ENCODE data around the gene FDCSP. TPM values are rescaled to one million over a fixed set of nuclear protein-coding genes. Genes with fewer than 3 reads are reported as not detected.
"Not testable (repeated sequence)": the region's sequence is repeated elsewhere in the genome, so short reads cannot be mapped to it uniquely, and the experiment has no call there.

Gene FDCSP
- total RNA-seq, 1 donor = not detected

GRCh38 chr4:70239131-70239883 lies 13.4 kb downstream of the FDCSP start:
- no peak for DNase-seq (ENCODE audit: low read depth in 2 of 3, low spot score in 2 of 3)

DNA sequence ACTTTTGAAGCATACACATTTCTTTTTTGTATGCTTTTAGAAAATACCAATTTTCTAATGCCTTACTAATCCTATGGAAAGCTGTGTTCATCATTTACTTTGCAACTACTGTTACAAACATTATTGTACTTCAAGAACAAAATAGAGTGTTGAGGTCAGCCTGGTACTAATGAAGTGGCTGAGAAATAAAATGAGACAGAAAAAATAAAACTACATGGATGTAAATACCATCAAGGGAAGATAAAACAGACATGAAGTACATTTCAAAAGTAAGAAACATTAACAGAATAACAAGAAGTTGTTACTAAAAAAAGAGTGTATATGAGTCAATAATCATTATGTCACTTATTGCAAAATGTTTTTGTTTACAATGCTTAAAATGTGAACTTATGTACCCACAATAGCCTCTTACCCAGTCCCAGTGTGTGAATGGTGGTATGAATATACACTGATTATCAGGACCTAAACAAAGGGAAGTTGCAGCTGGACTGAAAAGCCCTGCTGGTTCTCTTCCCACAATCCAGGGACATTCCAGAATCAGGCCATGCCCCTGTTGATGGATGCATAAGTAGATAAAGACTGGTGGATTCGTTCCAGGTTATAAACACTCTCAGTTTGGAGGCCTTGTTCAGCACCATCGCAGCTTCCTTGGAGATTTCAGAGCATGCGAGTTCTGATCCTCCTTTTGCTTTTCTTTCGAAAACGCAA lies 14.1 kb downstream of the FDCSP start:
- no peak for DNase-seq (ENCODE audit: low read depth in 2 of 3, low spot score in 2 of 3)

- not testable (repeated sequence) for DNase-seq (ENCODE audit: low read depth in 2 of 3, low spot score in 2 of 3)
These were observed 16.4 kb downstream of the FDCSP start, which contains the start of gene CSN3 for GRCh38 chr4:70242297-70242696. Gene CSN3 (plus strand): TSS chr4:70242597. CDS start chr4:70244820, 2,223 bp downstream.

DNA sequence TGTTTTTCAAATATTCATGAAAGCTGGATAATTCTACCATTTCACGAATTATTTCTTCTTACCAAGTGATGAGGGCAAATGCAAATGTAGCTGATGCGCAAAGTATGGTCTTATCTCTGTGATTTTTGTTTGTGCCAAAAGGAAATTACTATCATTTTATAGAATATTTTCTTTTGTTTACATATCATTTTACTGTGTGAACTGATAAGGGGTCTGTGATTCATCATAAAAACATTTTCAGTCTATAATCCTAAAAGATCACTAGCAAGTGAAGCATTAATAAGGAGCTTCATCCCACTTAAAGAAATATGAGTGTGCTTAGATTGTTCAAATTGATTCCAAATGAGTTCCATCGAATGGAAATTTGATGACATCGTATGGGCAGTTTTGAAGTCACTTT lies 17.2 kb downstream of the FDCSP start:
- no peak for DNase-seq (ENCODE audit: low read depth in 2 of 3, low spot score in 2 of 3)

GRCh38 chr4:70251250-70251944 lies 25.5 kb downstream of the FDCSP start:
- no peak for DNase-seq (ENCODE audit: low read depth in 2 of 3, low spot score in 2 of 3)

DNA sequence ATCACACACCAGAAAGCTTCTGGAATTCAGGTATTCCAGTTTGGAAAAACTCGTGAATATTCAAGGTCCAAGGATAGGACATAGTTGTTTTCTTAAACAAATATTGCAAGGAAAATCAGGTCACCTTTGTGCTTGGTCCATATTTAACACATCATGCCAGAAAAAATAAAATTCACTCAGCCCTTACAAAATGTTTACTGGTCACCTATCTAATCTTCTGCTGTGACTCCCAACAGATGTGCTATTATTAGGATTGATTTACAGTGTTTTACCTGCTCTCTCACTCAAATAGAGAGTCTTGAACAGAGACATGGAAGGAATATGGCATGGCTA lies 26.0 kb downstream of the FDCSP start:
- no peak for DNase-seq (ENCODE audit: low read depth in 2 of 3, low spot score in 2 of 3)

DNA sequence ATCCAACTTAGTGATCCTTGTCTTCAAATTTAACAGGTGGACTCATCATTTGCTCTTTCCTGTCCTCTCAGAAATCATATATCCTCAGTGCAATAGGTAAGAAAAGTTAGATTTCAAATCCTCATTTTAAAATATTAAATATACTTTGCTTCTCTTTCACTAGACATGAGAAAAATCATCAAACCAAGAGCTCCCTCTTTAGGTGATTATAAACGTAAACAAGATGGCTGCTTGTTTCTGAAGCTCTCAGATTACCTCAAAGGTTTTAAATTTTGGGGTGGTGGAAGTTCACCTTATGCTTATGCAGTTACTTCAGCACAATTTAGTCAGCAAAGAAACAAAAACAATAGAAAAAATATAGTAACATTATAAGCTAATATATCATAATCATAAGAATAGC lies 43.8 kb downstream of the FDCSP start:
- no peak for DNase-seq (ENCODE audit: low read depth in 2 of 3, low spot score in 2 of 3)

DNA sequence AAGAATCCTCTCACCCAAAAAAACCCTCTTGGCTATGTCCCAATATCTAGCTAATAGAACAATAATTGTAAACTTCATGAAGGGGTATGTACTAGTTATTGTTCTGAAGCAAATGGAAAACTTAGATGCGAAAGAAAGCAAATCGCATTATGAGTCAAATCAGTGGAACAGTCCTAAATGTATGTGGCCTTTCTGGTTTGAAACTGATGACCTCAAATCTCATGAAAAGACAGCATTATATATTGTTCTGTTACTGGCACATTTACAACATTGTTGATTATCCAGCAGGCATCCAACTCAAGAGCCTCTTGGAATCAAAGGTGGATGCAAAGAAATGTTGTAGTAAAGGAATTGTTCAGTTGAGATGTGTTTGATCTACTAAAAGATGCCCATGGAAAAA lies 51.2 kb downstream of the FDCSP start:
- no peak for DNase-seq (ENCODE audit: low read depth in 2 of 3, low spot score in 2 of 3)

GRCh38 chr4:70280567-70280966 lies 54.6 kb downstream of the FDCSP start:
- DNase-seq (ENCODE audit: low read depth in 2 of 3, low spot score in 2 of 3) = no peak

Other genes starting within 250 kb of the FDCSP start
- not detected for gene STATH, start 230.2 kb upstream of the FDCSP start, total RNA-seq
- gene HTN3, start 197.7 kb upstream of the FDCSP start, total RNA-seq = not detected
- not detected for gene HTN1, start 175.7 kb upstream of the FDCSP start, total RNA-seq
- under 0.01 TPM for gene PRR27, start 71.9 kb upstream of the FDCSP start, total RNA-seq
- gene ODAM, start 30.4 kb upstream of the FDCSP start, total RNA-seq = not detected
- not detected for gene CSN3, start 16.5 kb downstream of the FDCSP start, total RNA-seq
- not detected for gene CABS1, start 108.9 kb downstream of the FDCSP start, total RNA-seq
- not detected for gene SMR3A, start 134.6 kb downstream of the FDCSP start, total RNA-seq
- gene SMR3B, start 157.0 kb downstream of the FDCSP start, total RNA-seq = not detected
- gene OPRPN, start 171.8 kb downstream of the FDCSP start, total RNA-seq = not detected
- not detected for gene MUC7, start 246.1 kb downstream of the FDCSP start, total RNA-seq